Prostate gland (tissue), 1 donor: ENCODE results near the gene VRK1.

Experiments used
- POLR2A ChIP-seq: fragments of 450-650 bp; IDR thresholded peaks from one replicate; pipeline ENCODE4 v1.6.1; 2016; ENCODE audit warnings: antibody characterized with exemption, mild to moderate bottlenecking
- POLR2AphosphoS5 ChIP-seq: sonication (generic); formaldehyde crosslinking; IDR thresholded peaks from one replicate; pipeline ENCODE4 v1.6.1; 2017; ENCODE audit warnings: antibody characterized with exemption

- no peak for TF ChIP-seq POLR2AphosphoS5
- no peak for TF ChIP-seq POLR2A
Measured at GRCh38 chr14:96757456-96757855, 39.7 kb upstream of the VRK1 start.
